Neural progenitor cell (in vitro differentiated cells): ENCODE results near the gene ACP4.

Source experiments
- CTCF ChIP-seq: fragments of 200-600 bp; sonication (generic); IDR thresholded peaks from 2 replicates; pipeline ENCODE4 v1.5.1; 2017; ENCODE audit warnings: antibody characterized with exemption, mild to moderate bottlenecking
- EZH2 ChIP-seq: fragments of 200-600 bp; sonication (generic); IDR thresholded peaks from 2 replicates; pipeline ENCODE4 v1.6.1; 2017; ENCODE audit warnings: antibody characterized with exemption, mild to moderate bottlenecking, moderate library complexity
- EZH2phosphoT487 ChIP-seq: fragments of 200-600 bp; sonication (generic); IDR thresholded peaks from 2 replicates; pipeline ENCODE4 v1.6.1; 2017; ENCODE audit warnings: antibody characterized with exemption

- TF ChIP-seq CTCF (no peak), EZH2 (no peak), EZH2phosphoT487 (no peak)
Measured at GRCh38 chr19:50826492-50827240, 36.5 kb downstream of the ACP4 start.
